Upper lobe of left lung (tissue), 6 donors: ENCODE data around the gene TRIM8. TPM values are rescaled to one million over a fixed set of nuclear protein-coding genes. Genes with fewer than 3 reads are reported as not detected.
A peak's percentile ranks its signal among the peaks of the same experiment; 100 is the strongest.
"Not testable (repeated sequence)": the region's sequence is repeated elsewhere in the genome, so short reads cannot be mapped to it uniquely, and the experiment has no call there.

Source experiments
- ATAC-seq, 2 donors: fragments of 200-7000 bp; cut with Tn5 transposase; one replicate each; pipeline ENCODE4 v1.9.1; 2022; ENCODE audit warnings: mild to moderate bottlenecking in 2 of 2, moderate library complexity in 2 of 2; ENCODE audit not compliant: low FRiP score in 2 of 2
- DNase-seq, 2 donors: peaks; one replicate each; pipeline ENCODE4 v3.0.0-alpha.2; 2019 to 2020
- H3K27ac ChIP-seq, 4 donors: fragments of 200-600 bp; sonication (generic); one replicate each; pipeline ENCODE4 v1.5.1; 2016 to 2019
- H3K27me3 ChIP-seq, 4 donors: fragments of 200-600 bp; sonication (generic); one replicate each; pipeline ENCODE4 v1.5.1; 2017 to 2019
- H3K36me3 ChIP-seq, 4 donors: fragments of 200-600 bp; sonication (generic); one replicate each; pipeline ENCODE4 v1.5.1; 2016 to 2019
- H3K4me1 ChIP-seq, 4 donors: fragments of 200-600 bp; sonication (generic); one replicate each; pipeline ENCODE4 v1.5.1; 2018 to 2019
- H3K4me3 ChIP-seq, 4 donors: fragments of 200-600 bp; sonication (generic); one replicate each; pipeline ENCODE4 v1.5.1; 2017 to 2019; ENCODE audit warnings: mild to moderate bottlenecking in 2 of 4, moderate library complexity in 1 of 4
- H3K9me3 ChIP-seq, 4 donors: fragments of 200-600 bp; sonication (generic); one replicate each; pipeline ENCODE4 v1.5.1; 2018 to 2019
- CTCF ChIP-seq, 6 experiments: fragments of 450-650 bp in 4 of 6; fragments of 200-600 bp in 2 of 6; sonication (generic) in 2 of 6; IDR thresholded peaks; one replicate each; pipeline ENCODE4 v1.5.1; 2016 to 2019; ENCODE audit warnings: antibody characterized with exemption in 6 of 6
- EP300 ChIP-seq, 4 donors: sonication (generic); formaldehyde crosslinking; IDR thresholded peaks; one replicate each; pipeline ENCODE4 v1.5.1; 2017; ENCODE audit warnings: antibody characterized with exemption in 4 of 4, control low read depth in 2 of 4
- POLR2A ChIP-seq, 4 donors: fragments of 450-650 bp; IDR thresholded peaks; one replicate each; pipeline ENCODE4 v1.5.1; 2016 to 2017; ENCODE audit warnings: antibody characterized with exemption in 4 of 4, mild to moderate bottlenecking in 2 of 4
- POLR2AphosphoS5 ChIP-seq, 2 donors: sonication (generic); formaldehyde crosslinking; IDR thresholded peaks; one replicate each; pipeline ENCODE4 v1.5.1; 2017; ENCODE audit warnings: antibody characterized with exemption in 2 of 2
- WGBS, 2 donors: methylation state at CpG; one replicate each; pipeline ENCODE4 v1.1.5; 2017 to 2018; 5-methylcytosine and 5-hydroxymethylcytosine counted together
- total RNA-seq, 6 donors: library from RNA; depleted of rRNA in 4 of 6; stranded (reverse); fragments of >200 nt in 4 of 6; gene quantifications; one replicate each; pipeline versions ENCODE4 v1.1.0 to v1.2.1, GENCODE V29; 2016 to 2021
- donor health status: DM: no; HTN: no; CAD: no; lungs with moderate emphysema.
- donor health status: DM: no; HTN: yes; CAD: no; lungs with severe emphysema.

TRIM8 gene
- total RNA-seq, 6 donors from 2014 or later, result 162 to 279 (median 177) TPM

GRCh38 chr10:102691285-102692066 lies 47.2 kb downstream of the TRIM8 start:
- no peak for TF ChIP-seq EP300 (IDR thresholded peaks at IDR 0.05)
- TF ChIP-seq POLR2A (IDR thresholded peaks at IDR 0.05), result no peak
- TF ChIP-seq POLR2AphosphoS5 (IDR thresholded peaks at IDR 0.05), result no peak
- TF ChIP-seq CTCF (IDR thresholded peaks at IDR 0.05), result no peak
- DNase-seq (no peak), ATAC-seq (peak in 1 of 2 donors; percentile 26)
- Histone ChIP-seq H3K9me3 (no peaks in the 10 kb centered on the region), H3K27me3 (no peaks in the 10 kb centered on the region), H3K4me1 (peaks cover 0 to under 1% (median 0%) of the 10 kb centered on the region in 4 donors), H3K27ac (no peak overlapping the region), H3K36me3 (peaks cover 0 to 18% (median 0%) of the 10 kb centered on the region in 4 donors), H3K4me3 (no peak overlapping the region)
- 76 to 80% methylated on average over 8 of the region's 8 CpGs for WGBS, 2 donors

GRCh38 chr10:102695401-102695800 lies 51.1 kb downstream of the TRIM8 start:
- not testable (repeated sequence) for DNase-seq, H3K27me3 ChIP-seq, H3K27ac ChIP-seq, H3K9me3 ChIP-seq, H3K4me1 ChIP-seq, ATAC-seq, H3K4me3 ChIP-seq
- H3K36me3 ChIP-seq, result peaks cover 0 to 39% (median 13%) of the 10 kb centered on the region in 4 donors
- WGBS, 2 donors, result 91 to 97% methylated on average over 10 of the region's 10 CpGs

GRCh38 chr10:102696736-102697135 lies 52.5 kb downstream of the TRIM8 start:
- H3K4me3 ChIP-seq, result no peak overlapping the region
- no peak for DNase-seq
- ATAC-seq, result no peak
- WGBS, 2 donors, result 89% methylated on average over 3 of the region's 3 CpGs
- H3K9me3 ChIP-seq, result no peaks in the 10 kb centered on the region
- H3K27ac ChIP-seq, result no peak overlapping the region
- peaks cover 0 to 4% (median 0%) of the 10 kb centered on the region in 4 donors for H3K4me1 ChIP-seq
- TF ChIP-seq CTCF (IDR thresholded peaks at IDR 0.05), result no peak
- no peak for TF ChIP-seq EP300 (IDR thresholded peaks at IDR 0.05)
- no peak for TF ChIP-seq POLR2AphosphoS5 (IDR thresholded peaks at IDR 0.05)
- no peak for TF ChIP-seq POLR2A (IDR thresholded peaks at IDR 0.05)
- H3K36me3 ChIP-seq, result peaks cover 0 to 39% (median 15%) of the 10 kb centered on the region in 4 donors
- no peaks in the 10 kb centered on the region for H3K27me3 ChIP-seq

- Histone ChIP-seq H3K4me3 (no peak overlapping the region), H3K27me3 (no peaks in the 10 kb centered on the region), H3K27ac (no peak overlapping the region), H3K4me1 (peaks cover 0 to 4% (median 0%) of the 10 kb centered on the region in 4 donors), H3K36me3 (peaks cover 0 to 37% (median 15%) of the 10 kb centered on the region in 4 donors), H3K9me3 (no peaks in the 10 kb centered on the region)
- TF ChIP-seq EP300 (IDR thresholded peaks at IDR 0.05) (no peak), CTCF (IDR thresholded peaks at IDR 0.05) (no peak)
- ATAC-seq (no peak), DNase-seq (no peak)
- WGBS, 2 donors, result 75 to 80% methylated on average over 2 of the region's 2 CpGs
Measured at GRCh38 chr10:102698894-102699293, 54.6 kb downstream of the TRIM8 start.

- H3K27ac ChIP-seq, result no peak overlapping the region
- no peak overlapping the region for H3K4me3 ChIP-seq
- WGBS, 2 donors, result 87 to 95% methylated on average over 3 of the region's 3 CpGs
- peaks cover 0 to 24% (median 15%) of the 10 kb centered on the region in 4 donors for H3K36me3 ChIP-seq
- no peaks in the 10 kb centered on the region for H3K9me3 ChIP-seq
- ATAC-seq (no peak), DNase-seq (no peak)
- TF ChIP-seq POLR2A (IDR thresholded peaks at IDR 0.05), result no peak
- TF ChIP-seq EP300 (IDR thresholded peaks at IDR 0.05), result no peak
- TF ChIP-seq CTCF (IDR thresholded peaks at IDR 0.05), result no peak
- TF ChIP-seq POLR2AphosphoS5 (IDR thresholded peaks at IDR 0.05), result no peak
- H3K27me3 ChIP-seq, result no peaks in the 10 kb centered on the region
- peaks cover 0 to 4% (median 0%) of the 10 kb centered on the region in 4 donors for H3K4me1 ChIP-seq
Measured at GRCh38 chr10:102701272-102701671, 57.0 kb downstream of the TRIM8 start.
